Stimulated activated naive CD8-positive, alpha-beta T cell treated with anti-CD3 and anti-CD28 coated beads, Interleukin-15, Interleukin-2, amounts not matched to agents 100 ng/mL and 50 ng/mL, for 24 hours (primary cell): ENCODE measurements around the gene ABCA2.
"Not testable (repeated sequence)": the region's sequence is repeated elsewhere in the genome, so short reads cannot be mapped to it uniquely, and the experiment has no call there.

Experiments
- H3K27ac Mint-ChIP-seq: one replicate; pipeline ENCODE4 v1.8.0; 2021; ENCODE audit warnings: mild to moderate bottlenecking, mixed read lengths
- H3K27me3 Mint-ChIP-seq: one replicate; pipeline ENCODE4 v1.8.0; 2021; ENCODE audit warnings: mixed read lengths
- H3K36me3 Mint-ChIP-seq: one replicate; pipeline ENCODE4 v1.8.0; 2021; ENCODE audit warnings: low read depth, mixed read lengths
- H3K4me1 Mint-ChIP-seq: one replicate; pipeline ENCODE4 v1.8.0; 2021; ENCODE audit warnings: low read depth, mixed read lengths
- H3K4me3 Mint-ChIP-seq: one replicate; pipeline ENCODE4 v1.8.0; 2021; ENCODE audit warnings: mild to moderate bottlenecking, mixed read lengths
- H3K9me3 Mint-ChIP-seq: one replicate; pipeline ENCODE4 v1.8.0; 2021; ENCODE audit warnings: mixed read lengths

Gene ABCA2

DNA sequence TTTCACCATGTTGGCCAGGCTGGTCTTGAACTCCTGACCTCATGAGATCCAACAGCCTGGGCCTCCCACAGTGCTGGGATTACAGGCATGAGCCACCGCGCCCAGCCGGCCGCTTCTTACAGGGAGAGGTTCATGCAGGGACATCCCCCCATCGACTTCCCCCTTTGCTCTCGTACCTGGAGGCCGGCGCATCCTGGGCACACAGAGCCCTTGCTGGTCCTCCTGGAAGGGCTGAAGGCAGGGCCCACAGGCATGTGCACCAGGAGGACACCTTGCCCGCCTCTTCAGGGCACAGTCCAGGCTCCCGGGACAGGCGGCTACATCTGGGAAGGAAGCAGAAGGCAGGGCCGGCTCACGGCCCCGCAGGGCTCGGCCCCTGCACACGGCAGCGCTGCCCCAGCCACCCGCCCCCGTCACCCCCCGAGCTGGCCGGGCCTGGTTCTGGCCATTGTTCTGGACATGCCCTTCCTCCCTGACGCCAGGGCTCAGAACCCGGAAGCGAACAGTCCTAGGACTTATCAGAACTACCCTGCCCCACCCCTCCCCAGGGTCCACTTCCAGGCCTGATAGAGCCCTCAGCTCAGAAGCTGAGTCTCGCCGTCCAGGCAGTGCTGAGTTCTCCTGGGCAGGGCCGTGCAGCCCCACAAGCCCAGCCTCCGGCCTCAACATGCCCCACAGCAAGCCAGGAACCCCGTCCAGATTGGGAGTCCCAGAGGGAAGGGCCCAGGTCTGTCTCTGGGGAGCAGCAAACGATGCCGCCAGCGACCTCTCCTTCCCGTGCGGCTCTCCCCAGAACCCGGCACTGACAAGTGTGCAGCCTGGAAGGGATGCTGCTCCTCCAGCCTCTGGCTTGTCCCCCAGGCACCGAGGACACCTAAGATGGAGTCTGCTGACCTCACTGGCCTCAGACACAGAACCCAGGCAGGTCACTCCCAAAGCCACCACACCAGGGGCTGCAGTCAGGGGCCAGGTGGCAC is 15.0 kb upstream of the ABCA2 start:
- no peaks in the 10 kb centered on the region for H3K9me3 Mint-ChIP-seq
- H3K4me1 Mint-ChIP-seq, result peaks cover 13% of the 10 kb centered on the region
- H3K27me3 Mint-ChIP-seq, result peaks cover 12% of the 10 kb centered on the region
- H3K27ac Mint-ChIP-seq, result no peak overlapping the region
- no peak overlapping the region for H3K4me3 Mint-ChIP-seq
- H3K36me3 Mint-ChIP-seq, result no peaks in the 10 kb centered on the region

DNA sequence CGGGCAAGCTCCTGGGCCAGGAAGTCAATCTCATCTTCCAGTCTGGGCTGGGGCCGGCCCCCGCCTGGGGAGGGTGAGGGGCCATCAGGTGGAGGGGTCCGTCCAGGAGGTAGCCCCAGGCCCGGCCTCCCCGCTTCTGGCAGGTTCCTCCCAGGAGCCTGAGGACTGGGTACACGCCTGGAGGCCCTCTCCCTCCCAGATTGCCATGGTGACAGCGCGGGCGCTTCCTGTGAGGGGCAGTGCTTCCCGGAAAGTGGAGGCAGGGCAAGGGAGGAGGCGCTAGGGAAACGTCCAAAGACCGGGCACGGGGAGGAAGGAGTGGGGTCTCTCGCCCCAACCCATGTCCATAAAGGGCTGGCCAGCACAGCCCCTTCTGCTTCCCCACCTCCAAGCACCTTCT is 13.1 kb upstream of the ABCA2 start:
- Mint-ChIP-seq H3K4me1 (peaks cover 13% of the 10 kb centered on the region), H3K27ac (no peak overlapping the region), H3K4me3 (no peak overlapping the region), H3K9me3 (no peaks in the 10 kb centered on the region), H3K27me3 (peaks cover 6% of the 10 kb centered on the region), H3K36me3 (no peaks in the 10 kb centered on the region)

DNA sequence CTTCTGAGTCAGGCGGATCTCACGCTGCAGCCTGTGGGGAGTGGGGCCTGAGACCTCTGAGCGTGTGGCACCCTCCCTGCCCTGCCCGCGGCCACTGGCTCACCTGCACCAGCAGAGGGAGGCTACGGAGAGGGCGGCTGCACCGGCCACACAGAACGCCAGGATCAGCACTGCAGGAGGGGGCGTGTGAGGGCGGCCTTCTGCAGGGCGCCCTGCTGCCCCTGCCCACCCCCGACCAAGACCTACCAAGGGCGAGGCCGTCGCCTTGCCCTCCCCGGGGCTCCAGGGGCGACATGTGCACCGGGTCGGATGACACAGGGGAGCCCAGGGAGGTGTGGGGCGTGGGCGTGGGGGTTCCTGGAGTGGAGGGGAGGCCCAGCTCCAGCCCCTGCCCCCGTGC is 12.5 kb upstream of the ABCA2 start:
- H3K4me1 Mint-ChIP-seq, result peaks cover 13% of the 10 kb centered on the region
- H3K27ac Mint-ChIP-seq, result no peak overlapping the region

DNA sequence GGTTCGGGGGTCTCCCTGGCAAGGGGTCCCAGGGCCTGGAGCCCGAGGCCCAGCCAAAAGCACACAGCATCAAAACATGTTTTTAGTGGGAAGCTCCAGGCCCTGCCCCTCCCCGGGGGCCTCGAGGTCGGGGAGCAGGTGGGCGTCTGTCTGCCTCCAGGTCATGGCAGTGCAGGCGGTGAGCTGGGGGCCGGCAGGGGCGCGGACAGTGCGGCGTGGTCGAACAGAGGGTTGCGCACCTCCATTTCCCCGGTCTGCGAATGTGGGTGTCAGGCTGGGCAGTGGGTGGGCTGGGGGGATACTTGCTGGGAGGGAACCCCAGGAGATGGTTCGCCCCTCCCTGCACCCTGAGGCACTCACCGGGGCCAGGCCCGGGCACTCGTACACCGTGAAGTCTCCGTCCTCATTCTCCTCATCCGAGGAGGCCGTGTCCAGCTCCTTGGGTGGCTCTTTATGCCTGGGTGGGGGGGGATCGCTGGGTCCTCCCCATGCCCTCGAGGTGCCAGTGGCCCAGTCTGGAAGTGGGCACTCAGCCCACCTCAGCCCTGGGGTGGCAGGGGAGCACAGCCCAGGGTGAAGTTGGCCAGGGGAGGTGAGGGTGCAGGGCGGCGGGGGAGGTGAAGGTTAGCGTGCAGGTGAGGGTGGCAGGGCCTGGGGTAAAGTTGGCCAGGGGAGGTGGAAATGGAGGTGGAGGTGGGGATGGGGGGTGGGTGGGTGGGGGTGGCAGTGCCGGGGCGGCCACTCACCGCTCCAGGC is 11.8 kb upstream of the ABCA2 start:
- Mint-ChIP-seq H3K9me3 (no peaks in the 10 kb centered on the region), H3K36me3 (no peaks in the 10 kb centered on the region), H3K4me3 (no peak overlapping the region), H3K27ac (no peak overlapping the region), H3K4me1 (peaks cover 11% of the 10 kb centered on the region), H3K27me3 (peaks cover 2% of the 10 kb centered on the region)

More for the DNA sequence above, 12.5 kb upstream of the ABCA2 start:
- Mint-ChIP-seq H3K9me3 (no peaks in the 10 kb centered on the region), H3K27me3 (peaks cover 6% of the 10 kb centered on the region), H3K4me3 (no peak overlapping the region), H3K36me3 (no peaks in the 10 kb centered on the region)

DNA sequence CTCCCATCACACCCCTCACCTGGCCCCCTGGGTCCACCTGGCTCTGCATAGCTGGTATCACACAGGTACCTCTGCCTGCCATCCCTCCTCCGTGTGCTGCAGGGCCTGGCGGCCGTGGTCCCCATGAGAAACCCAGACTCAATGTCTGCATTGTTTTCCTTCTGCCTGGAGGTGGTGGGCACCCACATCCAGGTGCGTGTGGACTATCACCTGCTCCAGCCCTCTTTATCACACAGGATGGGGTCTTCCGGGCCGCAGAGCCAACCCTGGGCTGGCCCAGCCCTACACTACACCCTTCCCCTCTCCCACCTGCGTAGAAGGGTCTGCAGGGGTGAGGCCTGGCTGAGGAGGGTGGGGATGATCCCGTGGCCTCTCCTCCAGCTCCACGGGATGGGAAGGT is 10.9 kb upstream of the ABCA2 start:
- H3K9me3 Mint-ChIP-seq, result no peaks in the 10 kb centered on the region
- H3K27me3 Mint-ChIP-seq, result no peaks in the 10 kb centered on the region
- peaks cover 10% of the 10 kb centered on the region for H3K4me1 Mint-ChIP-seq
- H3K27ac Mint-ChIP-seq, result no peak overlapping the region
- no peak overlapping the region for H3K4me3 Mint-ChIP-seq
- no peaks in the 10 kb centered on the region for H3K36me3 Mint-ChIP-seq

DNA sequence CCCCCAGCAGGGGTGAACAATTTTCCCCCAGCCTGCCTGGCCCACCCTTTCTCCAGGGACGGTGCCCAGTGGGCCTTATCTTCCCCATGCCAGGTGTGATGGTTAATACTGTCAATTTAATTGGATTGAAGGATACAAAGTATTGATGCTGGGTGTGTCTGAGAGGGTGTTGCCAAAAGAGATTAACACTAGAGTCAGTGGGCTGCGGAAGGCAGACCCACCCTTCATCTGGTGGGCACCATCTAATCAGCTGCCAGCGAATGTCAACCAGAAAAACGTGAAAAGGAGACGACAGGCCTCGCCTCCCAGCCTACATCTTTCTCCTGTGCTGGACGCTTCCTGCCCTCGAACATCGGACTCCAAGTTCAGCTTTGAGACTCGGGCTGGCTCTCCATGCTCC is 9.4 kb upstream of the ABCA2 start:
- H3K27me3 Mint-ChIP-seq, result no peaks in the 10 kb centered on the region
- H3K36me3 Mint-ChIP-seq, result no peaks in the 10 kb centered on the region
- H3K9me3 Mint-ChIP-seq, result no peaks in the 10 kb centered on the region
- no peak overlapping the region for H3K4me3 Mint-ChIP-seq
- peaks cover 22% of the 10 kb centered on the region for H3K4me1 Mint-ChIP-seq
- H3K27ac Mint-ChIP-seq, result no peak overlapping the region

DNA sequence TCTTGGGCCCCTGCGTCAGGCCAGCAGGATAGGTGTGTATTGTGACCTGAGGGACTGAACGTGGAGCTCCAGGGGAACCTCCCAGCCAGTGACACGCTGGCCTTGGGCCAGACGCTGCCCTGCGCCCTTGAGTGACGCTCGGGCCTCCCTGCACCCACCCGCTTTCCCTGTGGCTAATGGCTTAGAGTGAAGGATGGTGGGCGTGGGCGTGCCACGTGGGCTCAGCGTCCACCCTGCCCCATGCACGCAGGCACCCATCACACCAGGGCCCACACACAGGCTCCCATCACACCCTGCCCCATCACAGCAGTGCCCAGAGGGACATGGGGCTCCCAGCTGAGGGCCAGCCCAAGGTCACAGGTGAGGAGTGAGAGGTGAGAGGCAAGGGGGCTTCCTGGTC is 9.0 kb upstream of the ABCA2 start:
- Mint-ChIP-seq H3K27ac (no peak overlapping the region), H3K4me3 (no peak overlapping the region), H3K4me1 (peaks cover 25% of the 10 kb centered on the region), H3K9me3 (no peaks in the 10 kb centered on the region), H3K27me3 (no peaks in the 10 kb centered on the region), H3K36me3 (no peaks in the 10 kb centered on the region)

DNA sequence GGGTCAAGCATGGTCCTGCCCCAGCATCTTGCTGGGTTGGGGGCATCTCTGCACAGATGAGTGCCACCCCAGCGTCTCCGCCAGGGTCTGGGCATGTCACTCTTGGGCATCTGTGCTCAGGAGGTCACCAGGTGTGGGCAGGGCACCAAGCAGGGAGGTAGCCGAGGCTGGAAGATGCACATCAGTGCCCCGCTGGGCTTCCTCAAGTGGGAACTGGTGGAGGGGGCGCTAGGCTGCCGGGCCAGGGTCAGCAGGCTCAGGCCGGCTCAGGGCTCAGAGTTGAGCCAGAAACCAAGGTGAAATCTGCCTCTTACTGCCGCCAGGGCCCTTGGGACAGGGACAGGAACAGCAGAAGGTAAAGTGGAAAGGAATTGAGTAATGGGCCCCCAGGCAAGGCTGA is 7.9 kb upstream of the ABCA2 start:
- no peaks in the 10 kb centered on the region for H3K9me3 Mint-ChIP-seq
- H3K36me3 Mint-ChIP-seq, result no peaks in the 10 kb centered on the region
- no peaks in the 10 kb centered on the region for H3K27me3 Mint-ChIP-seq
- H3K4me1 Mint-ChIP-seq, result peaks cover 31% of the 10 kb centered on the region
- no peak overlapping the region for H3K27ac Mint-ChIP-seq
- H3K4me3 Mint-ChIP-seq, result no peak overlapping the region

DNA sequence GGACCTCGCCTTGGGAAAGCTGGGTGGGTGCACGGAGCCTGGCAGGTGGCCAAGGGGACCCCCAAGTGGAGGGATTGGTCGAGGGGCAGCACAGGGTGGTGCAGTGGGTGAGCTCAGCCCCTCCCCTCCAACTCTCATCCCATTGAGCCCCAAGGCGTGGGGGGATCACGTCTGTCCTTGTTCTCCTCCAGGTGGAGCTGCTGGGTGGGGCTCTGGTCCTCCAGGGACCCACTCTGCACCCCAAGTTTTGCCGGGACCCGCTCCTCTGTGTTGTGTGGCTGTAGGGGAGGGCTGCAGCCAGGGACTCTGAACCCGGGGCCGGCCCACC is 7.4 kb upstream of the ABCA2 start:
- Mint-ChIP-seq H3K27me3 (no peaks in the 10 kb centered on the region), H3K9me3 (no peaks in the 10 kb centered on the region), H3K36me3 (no peaks in the 10 kb centered on the region), H3K4me1 (peaks cover 36% of the 10 kb centered on the region), H3K27ac (no peak overlapping the region), H3K4me3 (no peak overlapping the region)

DNA sequence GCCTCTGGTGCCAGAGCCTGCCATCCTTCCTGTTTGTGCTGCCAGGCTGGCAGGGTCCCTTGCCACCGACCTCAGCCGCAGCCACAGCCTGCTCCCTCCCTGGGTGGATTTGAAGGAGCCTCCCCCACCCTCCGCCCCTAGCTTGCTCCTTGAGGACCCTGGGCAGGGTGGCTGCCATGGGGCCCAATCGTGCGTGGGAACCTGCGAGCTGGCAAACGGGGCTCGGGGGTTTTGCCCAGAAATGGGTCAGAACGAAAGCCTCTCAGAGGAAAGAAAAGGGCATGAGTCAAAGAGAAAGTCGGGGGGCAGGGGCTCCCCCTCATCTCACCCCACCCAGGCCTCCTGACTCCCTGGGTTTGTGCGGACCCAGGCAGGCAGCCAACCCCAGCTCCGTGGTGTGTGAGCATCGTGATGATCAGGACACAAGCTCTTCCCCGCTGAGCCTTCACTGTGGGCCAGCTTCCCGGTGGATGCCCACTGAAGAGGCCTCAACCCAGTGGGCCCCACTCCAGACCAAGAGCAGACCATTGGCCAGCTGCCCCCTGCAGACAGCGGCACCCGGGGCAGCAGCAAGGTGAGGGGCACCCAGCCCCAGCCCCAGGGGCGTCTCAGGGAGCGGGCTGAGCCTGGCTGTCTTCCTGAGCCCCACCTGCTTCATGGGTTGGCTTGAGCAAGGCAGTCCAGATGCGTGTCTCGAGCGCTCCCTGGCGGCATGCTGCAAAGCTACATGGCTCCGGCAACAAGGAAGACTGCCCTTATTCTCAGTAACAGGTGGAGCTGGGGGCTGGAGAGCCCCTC is 6.9 kb upstream of the ABCA2 start:
- Mint-ChIP-seq H3K4me3 (peak overlapping the region; percentile 53), H3K27me3 (no peaks in the 10 kb centered on the region), H3K36me3 (no peaks in the 10 kb centered on the region), H3K4me1 (peaks cover 40% of the 10 kb centered on the region), H3K27ac (peak overlapping the region; percentile 63), H3K9me3 (no peaks in the 10 kb centered on the region)

DNA sequence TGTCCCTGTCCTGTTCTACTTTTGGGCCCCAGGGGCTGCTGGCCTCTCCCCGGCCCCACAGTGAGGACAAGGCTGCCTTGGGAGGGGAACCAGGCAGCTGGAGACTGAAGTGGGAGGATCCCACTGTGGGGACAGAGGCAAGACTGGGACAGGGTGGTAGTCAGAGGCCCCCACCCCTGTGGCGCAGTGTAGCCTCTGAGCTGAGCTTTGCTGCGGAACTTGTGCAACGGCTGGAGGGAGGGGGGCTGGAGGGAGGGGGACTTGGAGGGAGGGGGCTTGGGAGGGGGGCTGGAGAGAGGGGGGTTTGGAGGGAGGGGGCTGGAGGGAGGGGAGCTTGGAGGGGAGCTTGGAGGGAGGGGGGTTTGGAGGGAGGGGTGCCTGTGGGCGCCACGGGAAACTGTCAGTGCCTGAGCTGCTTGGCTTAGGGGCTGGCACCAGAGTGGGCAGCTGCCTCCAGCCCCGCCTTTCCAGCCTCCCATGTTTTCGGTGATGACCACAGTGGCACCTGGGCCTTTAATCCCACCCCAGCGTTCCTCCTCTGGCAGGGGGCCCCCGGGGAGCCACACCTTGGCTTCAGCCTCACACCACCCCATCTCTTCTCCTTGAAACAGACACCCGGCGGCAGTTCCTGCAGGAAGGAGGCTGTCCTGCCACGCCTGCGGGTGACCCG is 6.1 kb upstream of the ABCA2 start:
- Mint-ChIP-seq H3K36me3 (no peaks in the 10 kb centered on the region), H3K9me3 (no peaks in the 10 kb centered on the region), H3K4me1 (peaks cover 47% of the 10 kb centered on the region), H3K4me3 (peak overlapping the region; percentile 53), H3K27ac (peak overlapping the region; percentile 63), H3K27me3 (no peaks in the 10 kb centered on the region)

DNA sequence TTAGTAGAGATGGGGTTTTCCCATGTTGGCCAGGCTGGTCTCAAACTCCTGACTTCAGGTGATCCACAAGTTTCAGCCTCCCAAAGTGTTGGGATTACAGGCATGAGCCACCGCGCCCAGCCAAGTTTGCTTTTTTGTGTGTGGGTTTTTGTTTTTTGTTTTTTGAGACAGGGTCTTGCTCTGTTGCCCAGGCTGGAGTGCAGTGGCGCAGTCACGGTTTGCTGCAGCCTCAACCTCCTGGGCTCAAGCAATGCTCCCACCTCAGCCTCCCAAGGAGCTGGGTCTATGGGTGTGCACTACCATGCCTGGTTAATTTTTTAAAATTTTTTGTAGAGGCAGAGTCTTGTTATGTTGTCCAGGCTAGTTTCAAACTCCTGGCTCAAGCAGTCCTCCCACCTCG is 5.4 kb upstream of the ABCA2 start:
- not testable (repeated sequence) for H3K36me3 Mint-ChIP-seq, H3K27me3 Mint-ChIP-seq, H3K9me3 Mint-ChIP-seq, H3K4me3 Mint-ChIP-seq, H3K27ac Mint-ChIP-seq
- peaks cover 53% of the 10 kb centered on the region for H3K4me1 Mint-ChIP-seq

DNA sequence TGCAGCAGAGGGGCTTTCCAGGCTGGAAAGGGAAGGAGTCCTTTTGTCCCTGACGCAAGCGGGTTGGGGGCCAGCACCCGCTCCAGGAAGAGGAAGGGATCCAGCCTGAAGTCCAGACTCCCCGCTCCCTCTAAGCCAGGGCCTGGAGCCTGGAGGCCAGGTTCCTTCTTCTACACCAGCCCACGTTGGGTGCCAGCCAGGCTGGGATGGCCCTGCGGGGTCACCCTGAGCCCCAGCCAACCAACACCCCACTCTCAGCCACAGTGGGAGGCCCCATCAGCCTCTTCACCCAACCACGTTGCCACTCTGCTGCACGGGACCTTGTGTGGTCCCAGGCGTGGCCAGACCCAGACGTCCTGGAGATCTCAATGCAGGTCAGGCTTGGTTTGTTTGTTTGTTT is 4.8 kb upstream of the ABCA2 start:
- Mint-ChIP-seq H3K27ac (no peak overlapping the region), H3K4me3 (peak overlapping the region; percentile 40), H3K27me3 (no peaks in the 10 kb centered on the region), H3K36me3 (no peaks in the 10 kb centered on the region), H3K4me1 (peaks cover 53% of the 10 kb centered on the region), H3K9me3 (no peaks in the 10 kb centered on the region)

DNA sequence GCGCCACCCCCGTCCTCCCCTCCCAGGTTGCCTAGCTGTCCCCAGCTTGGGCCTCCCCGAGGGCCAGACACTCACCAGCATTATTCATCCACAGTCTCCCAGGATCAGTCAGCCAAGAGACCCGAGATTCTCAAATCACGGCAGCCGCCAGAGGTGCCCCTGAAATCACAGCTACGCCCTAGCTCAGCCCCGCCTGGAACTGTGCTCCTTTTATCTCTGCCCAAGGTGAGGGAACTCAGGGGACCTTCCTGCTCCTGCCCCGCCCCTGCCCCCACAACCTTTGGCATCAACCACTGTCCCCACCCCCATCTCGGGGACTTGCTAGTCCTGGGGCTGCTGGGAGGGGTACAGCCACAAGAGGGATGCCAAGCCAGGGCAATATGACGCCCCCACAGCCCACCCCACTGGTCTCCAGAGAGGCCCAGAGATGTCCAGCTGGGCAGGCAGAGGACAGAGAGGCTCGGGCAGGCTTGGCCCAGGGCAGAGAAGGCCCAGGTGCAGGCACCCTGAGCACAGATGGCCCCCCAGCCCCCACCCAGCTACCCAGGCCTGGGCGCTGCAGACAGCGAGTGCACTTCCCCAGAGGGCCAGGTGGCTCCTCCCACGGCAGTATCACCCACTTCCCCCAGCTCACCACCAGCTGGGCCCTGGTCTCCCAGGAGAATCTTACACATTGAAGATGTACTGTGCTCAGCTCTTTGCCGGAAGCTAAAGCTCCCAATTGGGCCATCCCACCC is 4.0 kb upstream of the ABCA2 start, which contains the start of gene FUT7:
TSS of gene FUT7 (minus strand) at position 185 of the 737 bp plus-strand sequence. CDS start at position 88, 97 bp downstream.
- H3K36me3 Mint-ChIP-seq, result no peaks in the 10 kb centered on the region
- H3K4me3 Mint-ChIP-seq, result peak within 1 kb of the TSS; percentile 47
- H3K27ac Mint-ChIP-seq, result no peak within 1 kb of the TSS
- H3K27me3 Mint-ChIP-seq, result no peaks in the 10 kb centered on the region
- H3K9me3 Mint-ChIP-seq, result no peaks in the 10 kb centered on the region
- H3K4me1 Mint-ChIP-seq, result peaks cover 57% of the 10 kb centered on the region
